Measurements from ENCODE around the gene ZNF672. TPM values are rescaled to one million over a fixed set of nuclear protein-coding genes. Genes with fewer than 3 reads are reported as not detected.
"Not testable (repeated sequence)": the region's sequence is repeated elsewhere in the genome, so short reads cannot be mapped to it uniquely, and the experiment has no call there.

The ZNF672 gene
- total RNA-seq, 2 experiments from 2014 or later: 51.0 to 53.6 TPM

- Mint-ChIP-seq H3K36me3 (no peaks in the 10 kb centered on the region), H3K9me3 (no peaks in the 10 kb centered on the region), H3K27ac (no peak overlapping the region), H3K4me3 (no peak overlapping the region), H3K4me1 (no peaks in the 10 kb centered on the region), H3K27me3 (peaks cover 15% of the 10 kb centered on the region)
- POLR2A ChIA-PET: no interaction called here
- ATAC-seq (ENCODE audit: low read depth) (no peak), DNase-seq (no peak)
These were observed 43.2 kb downstream of the ZNF672 start for GRCh38 chr1:248881261-248881660.

- H3K4me1 Mint-ChIP-seq; H3K9me3 Mint-ChIP-seq; DNase-seq; POLR2A ChIA-PET; ATAC-seq (ENCODE audit: low read depth); H3K36me3 Mint-ChIP-seq; H3K4me3 Mint-ChIP-seq; H3K27ac Mint-ChIP-seq: not testable (repeated sequence)
- peaks cover 17% of the 10 kb centered on the region for H3K27me3 Mint-ChIP-seq
These were observed 44.4 kb downstream of the ZNF672 start for GRCh38 chr1:248882427-248882826.

- ATAC-seq (ENCODE audit: low read depth) (no peak), DNase-seq (no peak)
- H3K9me3 Mint-ChIP-seq: no peaks in the 10 kb centered on the region
- POLR2A ChIA-PET: no interaction called here
- peaks cover 15% of the 10 kb centered on the region for H3K27me3 Mint-ChIP-seq
- H3K4me1 Mint-ChIP-seq: no peaks in the 10 kb centered on the region
- H3K27ac Mint-ChIP-seq: no peak overlapping the region
- no peaks in the 10 kb centered on the region for H3K36me3 Mint-ChIP-seq
- H3K4me3 Mint-ChIP-seq: no peak overlapping the region
These were observed 46.7 kb downstream of the ZNF672 start for GRCh38 chr1:248884632-248885295.

GRCh38 chr1:248885646-248886045, 47.6 kb downstream of the ZNF672 start:
- ATAC-seq (ENCODE audit: low read depth): no peak
- Mint-ChIP-seq H3K4me1 (no peaks in the 10 kb centered on the region), H3K27me3 (peaks cover 15% of the 10 kb centered on the region), H3K27ac (no peak overlapping the region), H3K9me3 (no peaks in the 10 kb centered on the region), H3K36me3 (no peaks in the 10 kb centered on the region), H3K4me3 (no peak overlapping the region)
- POLR2A ChIA-PET: no interaction called here
- no peak for DNase-seq

- H3K27ac Mint-ChIP-seq: no peak overlapping the region
- ATAC-seq (ENCODE audit: low read depth): no peak
- POLR2A ChIA-PET: no interaction called here
These were observed 48.3 kb downstream of the ZNF672 start for GRCh38 chr1:248886237-248886895.

GRCh38 chr1:248889914-248890243, 51.9 kb downstream of the ZNF672 start:
- H3K36me3 Mint-ChIP-seq; H3K4me1 Mint-ChIP-seq; POLR2A ChIA-PET; H3K27ac Mint-ChIP-seq; H3K4me3 Mint-ChIP-seq; ATAC-seq (ENCODE audit: low read depth); H3K9me3 Mint-ChIP-seq; DNase-seq: not testable (repeated sequence)
- peaks cover 21% of the 10 kb centered on the region for H3K27me3 Mint-ChIP-seq

More at GRCh38 chr1:248886237-248886895, 48.3 kb downstream of the ZNF672 start:
- Mint-ChIP-seq H3K36me3 (no peaks in the 10 kb centered on the region), H3K4me1 (peaks cover 1% of the 10 kb centered on the region), H3K9me3 (no peaks in the 10 kb centered on the region), H3K27me3 (peaks cover 16% of the 10 kb centered on the region), H3K4me3 (no peak overlapping the region)
- DNase-seq: no peak

- H3K4me3 Mint-ChIP-seq: no peak overlapping the region
- H3K9me3 Mint-ChIP-seq: no peaks in the 10 kb centered on the region
- no peak for ATAC-seq (ENCODE audit: low read depth)
- POLR2A ChIA-PET: no interaction called here
- H3K36me3 Mint-ChIP-seq: no peaks in the 10 kb centered on the region
- H3K27me3 Mint-ChIP-seq: peaks cover 21% of the 10 kb centered on the region
- no peak overlapping the region for H3K27ac Mint-ChIP-seq
- no peak for DNase-seq
- peaks cover 1% of the 10 kb centered on the region for H3K4me1 Mint-ChIP-seq
These were observed 52.8 kb downstream of the ZNF672 start for GRCh38 chr1:248890549-248891498.

GRCh38 chr1:248891758-248892157, 53.7 kb downstream of the ZNF672 start:
- no peaks in the 10 kb centered on the region for H3K9me3 Mint-ChIP-seq
- peaks cover 1% of the 10 kb centered on the region for H3K4me1 Mint-ChIP-seq
- ATAC-seq (ENCODE audit: low read depth): no peak
- POLR2A ChIA-PET: no interaction called here
- no peak overlapping the region for H3K4me3 Mint-ChIP-seq
- peaks cover 19% of the 10 kb centered on the region for H3K27me3 Mint-ChIP-seq
- no peak overlapping the region for H3K27ac Mint-ChIP-seq
- DNase-seq: no peak
- no peaks in the 10 kb centered on the region for H3K36me3 Mint-ChIP-seq

- no peaks in the 10 kb centered on the region for H3K36me3 Mint-ChIP-seq
- no peak overlapping the region for H3K27ac Mint-ChIP-seq
- no peak for ATAC-seq (ENCODE audit: low read depth)
- H3K4me3 Mint-ChIP-seq: no peak overlapping the region
- POLR2A ChIA-PET: no interaction called here
- DNase-seq: no peak
- peaks cover 1% of the 10 kb centered on the region for H3K4me1 Mint-ChIP-seq
- H3K27me3 Mint-ChIP-seq: peaks cover 19% of the 10 kb centered on the region
- no peaks in the 10 kb centered on the region for H3K9me3 Mint-ChIP-seq
These were observed 54.6 kb downstream of the ZNF672 start for GRCh38 chr1:248892590-248892989.

- Mint-ChIP-seq H3K9me3 (no peaks in the 10 kb centered on the region), H3K4me1 (peaks cover 1% of the 10 kb centered on the region), H3K27ac (no peak overlapping the region), H3K36me3 (no peaks in the 10 kb centered on the region), H3K4me3 (no peak overlapping the region), H3K27me3 (peaks cover 32% of the 10 kb centered on the region)
- DNase-seq: no peak
- POLR2A ChIA-PET: no interaction called here
- no peak for ATAC-seq (ENCODE audit: low read depth)
These were observed 56.8 kb downstream of the ZNF672 start for GRCh38 chr1:248894837-248895236.

- ATAC-seq (ENCODE audit: low read depth) (no peak), DNase-seq (no peak)
- Mint-ChIP-seq H3K27ac (no peak overlapping the region), H3K27me3 (peaks cover 32% of the 10 kb centered on the region), H3K4me1 (no peaks in the 10 kb centered on the region), H3K4me3 (no peak overlapping the region), H3K9me3 (no peaks in the 10 kb centered on the region), H3K36me3 (no peaks in the 10 kb centered on the region)
- POLR2A ChIA-PET: no interaction called here
These were observed 59.7 kb downstream of the ZNF672 start for GRCh38 chr1:248897412-248898337.

All from activated naive CD8-positive, alpha-beta T cell treated with anti-CD3 and anti-CD28 coated beads, Interleukin-2, amount 10 ng/mL, durations not matched to agents 7 days and 5 days (primary cell).